HepG2 (cell line): ENCODE measurements around the gene COX7C. TPM values are rescaled to one million over a fixed set of nuclear protein-coding genes. Genes with fewer than 3 reads are reported as not detected.

Source experiments
- AKAP8 ChIP-seq: sonication (generic); formaldehyde crosslinking; IDR thresholded peaks from 2 replicates; pipeline ENCODE4 v1.5.1; 2020; ENCODE audit warnings: mild to moderate bottlenecking, missing genetic modification reagents
- CEBPB ChIP-seq: IDR thresholded peaks from 2 replicates; pipeline ENCODE4 v1.6.1; 2011; ENCODE audit warnings: low read depth, low read length, improper control_type of control experiment, borderline replicate concordance
- CENPX ChIP-seq: sonication (generic); formaldehyde crosslinking; IDR thresholded peaks from 2 replicates; pipeline ENCODE4 v1.9.0; 2021; ENCODE audit warnings: mild to moderate bottlenecking, missing genetic modification reagents, moderate library complexity
- CHD4 ChIP-seq: fragments of 200-600 bp; sonication (generic); IDR thresholded peaks from 2 replicates; pipeline ENCODE4 v1.7.0; 2017; ENCODE audit warnings: mild to moderate bottlenecking, low read length, borderline replicate concordance
- KDM4B ChIP-seq: sonication (generic); formaldehyde crosslinking; IDR thresholded peaks from 2 replicates; pipeline ENCODE4 v1.4.0; 2020; ENCODE audit warnings: missing genetic modification reagents
- MAZ ChIP-seq, 2 experiments: sonication (generic) in 1 of 2; formaldehyde crosslinking in 1 of 2; IDR thresholded peaks; 2 replicates each; pipeline versions ENCODE4 v1.5.0 to v1.6.1; 2012 to 2020; ENCODE audit warnings: low read depth in 2 of 2, mild to moderate bottlenecking in 2 of 2, borderline replicate concordance in 1 of 2, improper control_type of control experiment in 1 of 2, low read length in 1 of 2, missing genetic modification reagents in 1 of 2, moderate library complexity in 1 of 2
- MTA1 ChIP-seq: sonication (generic); formaldehyde crosslinking; IDR thresholded peaks from 2 replicates; pipeline ENCODE4 v1.4.0; 2020; ENCODE audit warnings: missing genetic modification reagents, mild to moderate bottlenecking, borderline replicate concordance
- NFRKB ChIP-seq: fragments of 450-650 bp; IDR thresholded peaks from 2 replicates; pipeline ENCODE4 v1.6.1; 2017
- SP1 ChIP-seq, 2 experiments: fragments of 450-650 bp in 1 of 2; sonication (generic) in 1 of 2; formaldehyde crosslinking in 1 of 2; IDR thresholded peaks; 2 replicates each; pipeline versions ENCODE4 v1.4.0 to v1.6.1; 2016 to 2020; ENCODE audit warnings: missing genetic modification reagents in 1 of 2
- ZNF160 ChIP-seq: sonication (generic); formaldehyde crosslinking; IDR thresholded peaks from 2 replicates; pipeline ENCODE4 v1.8.0; 2022; ENCODE audit warnings: mild to moderate bottlenecking, inconsistent platforms, missing genetic modification reagents
- ZNF501 ChIP-seq: sonication (generic); formaldehyde crosslinking; IDR thresholded peaks from 2 replicates; pipeline ENCODE4 v1.5.1; 2020; ENCODE audit warnings: mild to moderate bottlenecking, moderate library complexity, missing genetic modification reagents
- ZNF614 ChIP-seq: IDR thresholded peaks from 2 replicates; pipeline ENCODE4 v1.6.1; 2018; ENCODE audit warnings: missing biosample characterization, missing genetic modification reagents, inconsistent platforms, borderline replicate concordance
- ZNF724P ChIP-seq: sonication (generic); formaldehyde crosslinking; IDR thresholded peaks from 2 replicates; pipeline ENCODE4 v1.8.0; 2022; ENCODE audit warnings: missing genetic modification reagents, borderline replicate concordance
- ZNF776 ChIP-seq: sonication (generic); formaldehyde crosslinking; IDR thresholded peaks from 2 replicates; pipeline ENCODE4 v1.4.0; 2020; ENCODE audit warnings: mild to moderate bottlenecking, missing genetic modification reagents
- ZSCAN22 ChIP-seq: sonication (generic); formaldehyde crosslinking; IDR thresholded peaks from 2 replicates; pipeline ENCODE4 v1.4.0; 2020; ENCODE audit warnings: mild to moderate bottlenecking, missing genetic modification reagents
- polyA plus RNA-seq, 8 experiments: library from polyadenylated mRNA; depleted of rRNA in 3 of 8; stranded (reverse) in 7 of 8; unstranded in 1 of 8; fragments of >200 nt; fragmentation: Illumina TruSeq in 4 of 8; extraction: Trizol in 4 of 8; gene quantifications; 2 replicates each; pipeline versions ENCODE4 v1.2.1 to v1.2.3, GENCODE V29; 2011 to 2016; ENCODE audit warnings: low read depth in 4 of 8, missing spikeins in 1 of 8, mixed read lengths in 1 of 8; ENCODE audit not compliant: insufficient read depth in 1 of 8
- total RNA-seq, 5 experiments: library from RNA; depleted of rRNA; stranded (reverse); fragments of >200 nt; fragmentation: Illumina TruSeq; extraction: Trizol; gene quantifications; 2 replicates each; pipeline ENCODE4 v1.2.3, GENCODE V29; 2016; ENCODE audit warnings: low read depth in 1 of 5
- TF ChIP-seq, protein P1 (sequence below): sonication (generic); formaldehyde crosslinking; IDR thresholded peaks from 2 replicates; pipeline ENCODE4 v1.4.0; 2020; ENCODE audit warnings: mild to moderate bottlenecking, missing genetic modification reagents
- TF ChIP-seq, protein P2 (sequence below): sonication (generic); formaldehyde crosslinking; IDR thresholded peaks from 2 replicates; pipeline ENCODE4 v1.4.0; 2020; ENCODE audit warnings: missing genetic modification reagents
- TF ChIP-seq, protein P3 (sequence below): sonication (generic); formaldehyde crosslinking; conservative IDR thresholded peaks from 2 replicates; pipeline ENCODE4 v1.8.0; 2022; ENCODE audit warnings: missing genetic modification reagents
- TF ChIP-seq, protein P4 (sequence below): sonication (generic); formaldehyde crosslinking; IDR thresholded peaks from 2 replicates; pipeline ENCODE4 v1.5.1; 2020; ENCODE audit warnings: mild to moderate bottlenecking, missing genetic modification reagents
- TF ChIP-seq, protein P5 (sequence below): sonication (generic); formaldehyde crosslinking; IDR thresholded peaks from 2 replicates; pipeline ENCODE4 v1.5.0; 2020; ENCODE audit warnings: missing genetic modification reagents, mild to moderate bottlenecking, borderline replicate concordance

Gene COX7C
- total and polyA plus RNA-seq, 2 of the 13 experiments (the other 11 are each of a cell fraction or from before 2014, with no cell fraction given) = 538 to 635 TPM

DNA sequence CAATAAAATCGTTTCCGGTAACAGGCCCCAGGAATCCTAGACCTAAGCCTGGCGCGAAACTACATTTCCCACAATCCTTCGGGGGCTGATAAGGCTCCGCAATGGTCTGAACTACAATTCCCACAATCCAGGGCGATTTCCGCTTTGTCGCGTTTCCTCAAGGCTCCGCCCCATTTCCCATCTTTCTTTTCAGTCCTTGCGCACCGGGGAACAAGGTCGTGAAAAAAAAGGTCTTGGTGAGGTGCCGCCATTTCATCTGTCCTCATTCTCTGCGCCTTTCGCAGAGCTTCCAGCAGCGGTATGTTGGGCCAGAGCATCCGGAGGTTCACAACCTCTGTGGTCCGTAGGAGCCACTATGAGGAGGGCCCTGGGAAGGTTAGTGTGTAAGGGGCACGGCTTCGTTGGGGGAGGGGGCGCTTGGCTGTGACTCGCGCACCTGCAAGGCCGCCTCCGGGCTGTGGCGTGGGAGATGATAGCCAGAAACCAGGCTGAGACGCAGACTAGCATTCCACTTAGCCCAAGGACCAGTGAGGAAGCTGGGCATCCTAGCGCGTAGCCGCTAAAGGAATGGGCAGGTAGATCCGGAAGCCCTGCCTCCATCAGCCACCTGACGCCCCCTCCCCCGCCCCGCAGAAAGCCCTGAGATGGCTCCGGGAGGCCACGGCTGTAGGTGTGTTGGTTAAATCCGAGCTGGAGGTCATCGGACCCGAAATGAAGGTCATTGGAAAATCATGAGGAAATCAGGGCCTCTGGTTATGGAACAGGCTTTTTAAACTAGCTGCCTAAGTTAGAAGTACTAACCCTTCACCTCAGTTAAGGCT lies at the start of gene COX7C (continued):
- TF ChIP-seq, protein P1, sequence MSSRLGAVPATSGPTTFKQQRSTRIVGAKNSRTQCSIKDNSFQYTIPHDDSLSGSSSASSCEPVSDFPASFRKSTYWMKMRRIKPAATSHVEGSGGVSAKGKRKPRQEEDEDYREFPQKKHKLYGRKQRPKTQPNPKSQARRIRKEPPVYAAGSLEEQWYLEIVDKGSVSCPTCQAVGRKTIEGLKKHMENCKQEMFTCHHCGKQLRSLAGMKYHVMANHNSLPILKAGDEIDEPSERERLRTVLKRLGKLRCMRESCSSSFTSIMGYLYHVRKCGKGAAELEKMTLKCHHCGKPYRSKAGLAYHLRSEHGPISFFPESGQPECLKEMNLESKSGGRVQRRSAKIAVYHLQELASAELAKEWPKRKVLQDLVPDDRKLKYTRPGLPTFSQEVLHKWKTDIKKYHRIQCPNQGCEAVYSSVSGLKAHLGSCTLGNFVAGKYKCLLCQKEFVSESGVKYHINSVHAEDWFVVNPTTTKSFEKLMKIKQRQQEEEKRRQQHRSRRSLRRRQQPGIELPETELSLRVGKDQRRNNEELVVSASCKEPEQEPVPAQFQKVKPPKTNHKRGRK (CRISPR knock-in tag) = no peak
- TF ChIP-seq, protein P2, sequence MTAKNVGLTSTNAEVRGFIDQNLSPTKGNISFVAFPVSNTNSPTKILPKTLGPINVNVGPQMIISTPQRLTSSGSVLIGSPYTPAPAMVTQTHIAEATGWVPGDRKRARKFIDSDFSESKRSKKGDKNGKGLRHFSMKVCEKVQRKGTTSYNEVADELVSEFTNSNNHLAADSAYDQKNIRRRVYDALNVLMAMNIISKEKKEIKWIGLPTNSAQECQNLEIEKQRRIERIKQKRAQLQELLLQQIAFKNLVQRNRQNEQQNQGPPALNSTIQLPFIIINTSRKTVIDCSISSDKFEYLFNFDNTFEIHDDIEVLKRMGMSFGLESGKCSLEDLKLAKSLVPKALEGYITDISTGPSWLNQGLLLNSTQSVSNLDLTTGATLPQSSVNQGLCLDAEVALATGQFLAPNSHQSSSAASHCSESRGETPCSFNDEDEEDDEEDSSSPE (CRISPR knock-in tag) = no peak
- TF ChIP-seq CEBPB = no peak
- no peak for TF ChIP-seq ZNF776
- TF ChIP-seq, protein P3, sequence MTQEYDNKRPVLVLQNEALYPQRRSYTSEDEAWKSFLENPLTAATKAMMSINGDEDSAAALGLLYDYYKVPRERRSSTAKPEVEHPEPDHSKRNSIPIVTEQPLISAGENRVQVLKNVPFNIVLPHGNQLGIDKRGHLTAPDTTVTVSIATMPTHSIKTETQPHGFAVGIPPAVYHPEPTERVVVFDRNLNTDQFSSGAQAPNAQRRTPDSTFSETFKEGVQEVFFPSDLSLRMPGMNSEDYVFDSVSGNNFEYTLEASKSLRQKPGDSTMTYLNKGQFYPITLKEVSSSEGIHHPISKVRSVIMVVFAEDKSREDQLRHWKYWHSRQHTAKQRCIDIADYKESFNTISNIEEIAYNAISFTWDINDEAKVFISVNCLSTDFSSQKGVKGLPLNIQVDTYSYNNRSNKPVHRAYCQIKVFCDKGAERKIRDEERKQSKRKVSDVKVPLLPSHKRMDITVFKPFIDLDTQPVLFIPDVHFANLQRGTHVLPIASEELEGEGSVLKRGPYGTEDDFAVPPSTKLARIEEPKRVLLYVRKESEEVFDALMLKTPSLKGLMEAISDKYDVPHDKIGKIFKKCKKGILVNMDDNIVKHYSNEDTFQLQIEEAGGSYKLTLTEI (CRISPR knock-in tag) = no peak
- 0 out of 2 replicates have a peak, but pooled peaks have one; percentile 34 for TF ChIP-seq MTA1 (CRISPR knock-in tag)
- TF ChIP-seq ZNF724P = no peak
- TF ChIP-seq ZSCAN22 (CRISPR knock-in tag) = no peak
- no peak for TF ChIP-seq KDM4B (CRISPR knock-in tag)
- TF ChIP-seq ZNF160 (CRISPR knock-in tag) = no peak; the same call in 1 of the 2 replicates
- TF ChIP-seq ZNF501 (CRISPR knock-in tag) = peak; percentile 92
- no peak for TF ChIP-seq SP1 (IDR thresholded peaks at IDR 0.05)
- peak; percentile 77 for TF ChIP-seq SP1 (CRISPR knock-in tag; IDR thresholded peaks at IDR 0.05)
- TF ChIP-seq, protein P4, sequence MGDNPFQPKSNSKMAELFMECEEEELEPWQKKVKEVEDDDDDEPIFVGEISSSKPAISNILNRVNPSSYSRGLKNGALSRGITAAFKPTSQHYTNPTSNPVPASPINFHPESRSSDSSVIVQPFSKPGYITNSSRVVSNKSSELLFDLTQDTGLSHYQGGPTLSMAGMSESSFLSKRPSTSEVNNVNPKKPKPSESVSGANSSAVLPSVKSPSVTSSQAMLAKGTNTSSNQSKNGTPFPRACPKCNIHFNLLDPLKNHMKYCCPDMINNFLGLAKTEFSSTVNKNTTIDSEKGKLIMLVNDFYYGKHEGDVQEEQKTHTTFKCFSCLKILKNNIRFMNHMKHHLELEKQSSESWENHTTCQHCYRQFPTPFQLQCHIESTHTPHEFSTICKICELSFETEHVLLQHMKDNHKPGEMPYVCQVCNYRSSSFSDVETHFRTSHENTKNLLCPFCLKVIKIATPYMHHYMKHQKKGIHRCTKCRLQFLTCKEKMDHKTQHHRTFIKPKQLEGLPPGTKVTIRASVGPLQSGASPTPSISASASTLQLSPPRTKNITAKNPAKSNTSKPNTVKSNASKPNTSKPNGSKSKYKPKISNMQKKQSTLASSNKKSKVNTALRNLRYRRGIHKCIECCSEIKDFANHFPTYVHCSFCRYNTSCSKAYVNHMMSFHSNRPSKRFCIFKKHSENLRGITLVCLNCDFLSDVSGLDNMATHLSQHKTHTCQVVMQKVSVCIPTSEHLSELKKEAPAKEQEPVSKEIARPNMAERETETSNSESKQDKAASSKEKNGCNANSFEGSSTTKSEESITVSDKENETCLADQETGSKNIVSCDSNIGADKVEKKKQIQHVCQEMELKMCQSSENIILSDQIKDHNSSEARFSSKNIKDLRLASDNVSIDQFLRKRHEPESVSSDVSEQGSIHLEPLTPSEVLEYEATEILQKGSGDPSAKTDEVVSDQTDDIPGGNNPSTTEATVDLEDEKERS (CRISPR knock-in tag) = peak; percentile 59; the same call in 1 of the 2 replicates
- no peak for TF ChIP-seq CENPX (CRISPR knock-in tag)
- no peak for TF ChIP-seq NFRKB
- TF ChIP-seq AKAP8 (CRISPR knock-in tag) = no peak; the same call in 1 of the 2 replicates
- TF ChIP-seq ZNF614 (CRISPR knock-in tag) = 0 out of 2 replicates have a peak, but pooled peaks have one; percentile 46
- TF ChIP-seq, protein P5, sequence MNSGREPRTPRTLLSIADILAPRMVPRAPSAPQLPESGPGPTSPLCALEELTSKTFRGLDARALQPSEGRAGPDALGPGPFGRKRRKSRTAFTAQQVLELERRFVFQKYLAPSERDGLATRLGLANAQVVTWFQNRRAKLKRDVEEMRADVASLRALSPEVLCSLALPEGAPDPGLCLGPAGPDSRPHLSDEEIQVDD = no peak
- no peak for TF ChIP-seq MAZ (IDR thresholded peaks at IDR 0.05; ENCODE audit: borderline replicate concordance, low read depth, low read length)
- TF ChIP-seq MAZ (CRISPR knock-in tag; IDR thresholded peaks at IDR 0.05; ENCODE audit: low read depth) = peak; percentile 45; the same call in 1 of the 2 replicates
- no peak for TF ChIP-seq CHD4
